ENCODE measurements around the gene HRH2. TPM values are rescaled to one million over a fixed set of nuclear protein-coding genes. Genes with fewer than 3 reads are reported as not detected.

HRH2 gene
- total RNA-seq, 6 donors from 2014 or later = 3.8 to 16.8 (median 7.8) TPM

GRCh38 chr5:175683231-175683630, 25.4 kb downstream of the HRH2 start:
- Histone ChIP-seq H3K4me1 (peaks cover 0 to 7% (median 3%) of the 10 kb centered on the region in 4 donors), H3K27me3 (no peaks in the 10 kb centered on the region), H3K4me3 (no peak overlapping the region), H3K27ac (no peak overlapping the region), H3K36me3 (no peaks in the 10 kb centered on the region), H3K9me3 (no peaks in the 10 kb centered on the region)
- no peak for TF ChIP-seq EP300 (IDR thresholded peaks at IDR 0.05)
- no peak for TF ChIP-seq POLR2AphosphoS5 (IDR thresholded peaks at IDR 0.05)
- TF ChIP-seq CTCF (IDR thresholded peaks at IDR 0.05) = no peak
- no peak for TF ChIP-seq POLR2A (IDR thresholded peaks at IDR 0.05)
- WGBS, 2 donors = 94 to 98% methylated on average over 14 to 15 of the region's 15 CpGs
- ATAC-seq (ENCODE audit: low FRiP score in 2 of 2) (no peak), DNase-seq (no peak)

- ATAC-seq (ENCODE audit: low FRiP score in 2 of 2) (no peak), DNase-seq (no peak)
- no peaks in the 10 kb centered on the region for H3K27me3 ChIP-seq
- WGBS, 2 donors = 93 to 94% methylated on average over 11 to 13 of the region's 13 CpGs
- no peaks in the 10 kb centered on the region for H3K9me3 ChIP-seq
- H3K36me3 ChIP-seq = no peaks in the 10 kb centered on the region
- H3K4me3 ChIP-seq = no peak overlapping the region
- H3K4me1 ChIP-seq = peaks cover 0 to 7% (median 6%) of the 10 kb centered on the region in 4 donors
- H3K27ac ChIP-seq = no peak overlapping the region
- TF ChIP-seq CTCF (IDR thresholded peaks at IDR 0.05) (no peak), POLR2A (IDR thresholded peaks at IDR 0.05) (no peak), POLR2AphosphoS5 (IDR thresholded peaks at IDR 0.05) (no peak), EP300 (IDR thresholded peaks at IDR 0.05) (no peak)
Observed at GRCh38 chr5:175683921-175684320, 26.1 kb downstream of the HRH2 start.

- no peak for DNase-seq
Observed at GRCh38 chr5:175684931-175685330, 27.1 kb downstream of the HRH2 start.

GRCh38 chr5:175685701-175686350, 28.0 kb downstream of the HRH2 start:
- H3K4me1 ChIP-seq = peaks cover 0 to 13% (median 8%) of the 10 kb centered on the region in 4 donors
- TF ChIP-seq POLR2AphosphoS5 (IDR thresholded peaks at IDR 0.05) (no peak), POLR2A (IDR thresholded peaks at IDR 0.05) (no peak), CTCF (IDR thresholded peaks at IDR 0.05) (no peak), EP300 (IDR thresholded peaks at IDR 0.05) (no peak)
- H3K9me3 ChIP-seq = no peaks in the 10 kb centered on the region
- no peak overlapping the region for H3K4me3 ChIP-seq
- no peaks in the 10 kb centered on the region for H3K27me3 ChIP-seq
- no peak overlapping the region for H3K27ac ChIP-seq
- no peak for ATAC-seq (ENCODE audit: low FRiP score in 2 of 2)
- H3K36me3 ChIP-seq = no peaks in the 10 kb centered on the region
- DNase-seq = no peak
- WGBS, 2 donors = 88 to 91% methylated on average over 12 of the region's 12 CpGs

More at GRCh38 chr5:175684931-175685330, 27.1 kb downstream of the HRH2 start:
- TF ChIP-seq POLR2AphosphoS5 (IDR thresholded peaks at IDR 0.05) (no peak), CTCF (IDR thresholded peaks at IDR 0.05) (no peak), POLR2A (IDR thresholded peaks at IDR 0.05) (no peak), EP300 (IDR thresholded peaks at IDR 0.05) (no peak)
- no peak for ATAC-seq (ENCODE audit: low FRiP score in 2 of 2)
- peaks cover 0 to 13% (median 8%) of the 10 kb centered on the region in 4 donors for H3K4me1 ChIP-seq
- WGBS, 2 donors = 83 to 88% methylated on average over 5 of the region's 5 CpGs
- H3K36me3 ChIP-seq = no peaks in the 10 kb centered on the region
- no peak overlapping the region for H3K27ac ChIP-seq
- H3K4me3 ChIP-seq = no peak overlapping the region
- H3K27me3 ChIP-seq = no peaks in the 10 kb centered on the region
- H3K9me3 ChIP-seq = no peaks in the 10 kb centered on the region

GRCh38 chr5:175686396-175686795, 28.5 kb downstream of the HRH2 start:
- no peak for ATAC-seq (ENCODE audit: low FRiP score in 2 of 2)
- Histone ChIP-seq H3K36me3 (no peaks in the 10 kb centered on the region), H3K27ac (no peak overlapping the region), H3K4me1 (peaks cover 0 to 16% (median 8%) of the 10 kb centered on the region in 4 donors), H3K4me3 (no peak overlapping the region), H3K9me3 (no peaks in the 10 kb centered on the region), H3K27me3 (no peaks in the 10 kb centered on the region)
- 83 to 85% methylated on average over 4 to 6 of the region's 6 CpGs for WGBS, 2 donors
- peak in 1 of 2 donors; percentile 27 for DNase-seq
- TF ChIP-seq POLR2AphosphoS5 (IDR thresholded peaks at IDR 0.05) = no peak
- TF ChIP-seq POLR2A (IDR thresholded peaks at IDR 0.05) = no peak
- TF ChIP-seq EP300 (IDR thresholded peaks at IDR 0.05) = no peak
